NOMO-1 (cell line): Measurements from ENCODE around the gene AKR1E2.
A peak's percentile ranks its signal among the peaks of the same experiment; 100 is the strongest.

Experiments used
- DNase-seq, 2 experiments: peaks; one replicate each; lab custom pipeline; 2025; ENCODE audit not compliant: unreplicated experiment in 2 of 2; lab: John Stamatoyannopoulos, UW

The AKR1E2 gene

GRCh38 chr10:4813023-4813422 lies 13.0 kb upstream of the AKR1E2 start:
- no peak for DNase-seq

- no peak for DNase-seq
Observed at GRCh38 chr10:4813496-4813895, 12.5 kb upstream of the AKR1E2 start.

- peak in 1 of 2 experiments; percentile 5 for DNase-seq
Observed at GRCh38 chr10:4815646-4816180, 10.3 kb upstream of the AKR1E2 start.

GRCh38 chr10:4816966-4817365 lies 9.0 kb upstream of the AKR1E2 start:
- DNase-seq = peak in 1 of 2 experiments; percentile 1

- DNase-seq = no peak
Observed at GRCh38 chr10:4819067-4819466, 6.9 kb upstream of the AKR1E2 start.

- DNase-seq = no peak
Observed at GRCh38 chr10:4819707-4820106, 6.3 kb upstream of the AKR1E2 start.

GRCh38 chr10:4820804-4821401 lies 5.1 kb upstream of the AKR1E2 start:
- peak; percentile 57 to 77 for DNase-seq

- DNase-seq = no peak
Observed at GRCh38 chr10:4822208-4822607, 3.8 kb upstream of the AKR1E2 start.

- no peak for DNase-seq
Observed at GRCh38 chr10:4824791-4825310, 1.2 kb upstream of the AKR1E2 start.

- DNase-seq = no peak
Observed at GRCh38 chr10:4825456-4825867, 545 bp upstream of the AKR1E2 start.

GRCh38 chr10:4826792-4827324 lies 851 bp downstream of the AKR1E2 start:
- no peak for DNase-seq

GRCh38 chr10:4828005-4828404 lies 2.0 kb downstream of the AKR1E2 start:
- no peak for DNase-seq

GRCh38 chr10:4830551-4830950 lies 4.5 kb downstream of the AKR1E2 start:
- no peak for DNase-seq

- DNase-seq = no peak
Observed at GRCh38 chr10:4831091-4831490, 5.1 kb downstream of the AKR1E2 start.

- no peak for DNase-seq
Observed at GRCh38 chr10:4833286-4833685, 7.3 kb downstream of the AKR1E2 start.

GRCh38 chr10:4834898-4835405 lies 8.9 kb downstream of the AKR1E2 start:
- no peak for DNase-seq

GRCh38 chr10:4835494-4835918 lies 9.5 kb downstream of the AKR1E2 start:
- no peak for DNase-seq

GRCh38 chr10:4836416-4836969 lies 10.5 kb downstream of the AKR1E2 start:
- DNase-seq = no peak

GRCh38 chr10:4837551-4837950 lies 11.5 kb downstream of the AKR1E2 start:
- DNase-seq = no peak

GRCh38 chr10:4838743-4839142 lies 12.7 kb downstream of the AKR1E2 start:
- no peak for DNase-seq

- no peak for DNase-seq
Observed at GRCh38 chr10:4839353-4839752, 13.3 kb downstream of the AKR1E2 start.

- DNase-seq = no peak
Observed at GRCh38 chr10:4840151-4840550, 14.1 kb downstream of the AKR1E2 start.
